Neural crest cell (in vitro differentiated cells): Measurements from ENCODE around the gene ZNF391. TPM values are rescaled to one million over a fixed set of nuclear protein-coding genes. Genes with fewer than 3 reads are reported as not detected.

Source experiments
- DNase-seq: peaks from one replicate; pipeline ENCODE4 v3.0.0; 2021; ENCODE audit warnings: low read depth, mixed read lengths, low spot score
- H3K27ac Mint-ChIP-seq: one replicate; pipeline ENCODE4 v1.8.0; 2021; ENCODE audit warnings: mild to moderate bottlenecking, mixed read lengths; ENCODE audit not compliant: unreplicated experiment
- H3K27me3 Mint-ChIP-seq: 2 replicates; pipeline ENCODE4 v1.8.0; 2021; ENCODE audit warnings: low read depth, mild to moderate bottlenecking, mixed read lengths
- H3K36me3 Mint-ChIP-seq: 2 replicates; pipeline ENCODE4 v1.8.0; 2021; ENCODE audit warnings: low read depth, mild to moderate bottlenecking, mixed read lengths
- H3K4me1 Mint-ChIP-seq: 2 replicates; pipeline ENCODE4 v1.8.0; 2021; ENCODE audit warnings: mixed read lengths
- H3K4me3 Mint-ChIP-seq: one replicate; pipeline ENCODE4 v1.8.0; 2021; ENCODE audit warnings: mild to moderate bottlenecking, mixed read lengths
- H3K9me3 Mint-ChIP-seq: 2 replicates; pipeline ENCODE4 v1.8.0; 2021; ENCODE audit warnings: mixed read lengths
- total RNA-seq: library from RNA; stranded (reverse); gene quantifications from 2 replicates; pipeline ENCODE4 v1.2.1, GENCODE V29; 2021
- TF ChIP-seq, protein P1 (sequence below): fragments of 200-600 bp; sonication (generic); conservative IDR thresholded peaks from 2 replicates; pipeline ENCODE4 v1.5.0; 2021; ENCODE audit warnings: antibody characterized with exemption, mild to moderate bottlenecking

The ZNF391 gene
- total RNA-seq, 1 donor from 2014 or later = 10.1 TPM

DNA sequence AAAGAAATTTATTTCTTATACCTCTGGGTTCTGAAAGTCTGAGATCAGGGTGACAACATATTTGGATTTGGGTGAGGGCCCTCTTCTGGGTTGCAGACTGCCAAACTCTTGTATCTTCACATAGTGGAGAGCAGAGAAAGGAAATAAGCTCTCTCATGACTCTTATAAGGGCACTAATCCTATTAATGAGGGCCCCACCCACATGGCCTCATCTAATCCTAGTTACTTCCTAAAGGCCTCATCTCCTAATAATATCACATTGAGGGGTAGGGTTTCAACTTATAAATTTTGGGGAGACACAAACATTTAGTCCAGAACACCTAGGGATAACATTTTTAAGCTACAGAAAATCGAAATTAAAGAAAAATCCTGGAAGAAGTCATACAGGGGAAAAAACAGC lies 5.1 kb upstream of the ZNF391 start:
- Mint-ChIP-seq H3K4me1 (peaks cover 8% of the 10 kb centered on the region), H3K9me3 (peaks cover 10% of the 10 kb centered on the region), H3K27ac (no peak overlapping the region), H3K27me3 (peaks cover 25% of the 10 kb centered on the region), H3K4me3 (no peak overlapping the region), H3K36me3 (peaks cover 4% of the 10 kb centered on the region)
- DNase-seq = no peak
- TF ChIP-seq, protein P1, sequence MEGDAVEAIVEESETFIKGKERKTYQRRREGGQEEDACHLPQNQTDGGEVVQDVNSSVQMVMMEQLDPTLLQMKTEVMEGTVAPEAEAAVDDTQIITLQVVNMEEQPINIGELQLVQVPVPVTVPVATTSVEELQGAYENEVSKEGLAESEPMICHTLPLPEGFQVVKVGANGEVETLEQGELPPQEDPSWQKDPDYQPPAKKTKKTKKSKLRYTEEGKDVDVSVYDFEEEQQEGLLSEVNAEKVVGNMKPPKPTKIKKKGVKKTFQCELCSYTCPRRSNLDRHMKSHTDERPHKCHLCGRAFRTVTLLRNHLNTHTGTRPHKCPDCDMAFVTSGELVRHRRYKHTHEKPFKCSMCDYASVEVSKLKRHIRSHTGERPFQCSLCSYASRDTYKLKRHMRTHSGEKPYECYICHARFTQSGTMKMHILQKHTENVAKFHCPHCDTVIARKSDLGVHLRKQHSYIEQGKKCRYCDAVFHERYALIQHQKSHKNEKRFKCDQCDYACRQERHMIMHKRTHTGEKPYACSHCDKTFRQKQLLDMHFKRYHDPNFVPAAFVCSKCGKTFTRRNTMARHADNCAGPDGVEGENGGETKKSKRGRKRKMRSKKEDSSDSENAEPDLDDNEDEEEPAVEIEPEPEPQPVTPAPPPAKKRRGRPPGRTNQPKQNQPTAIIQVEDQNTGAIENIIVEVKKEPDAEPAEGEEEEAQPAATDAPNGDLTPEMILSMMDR = no peak

DNA sequence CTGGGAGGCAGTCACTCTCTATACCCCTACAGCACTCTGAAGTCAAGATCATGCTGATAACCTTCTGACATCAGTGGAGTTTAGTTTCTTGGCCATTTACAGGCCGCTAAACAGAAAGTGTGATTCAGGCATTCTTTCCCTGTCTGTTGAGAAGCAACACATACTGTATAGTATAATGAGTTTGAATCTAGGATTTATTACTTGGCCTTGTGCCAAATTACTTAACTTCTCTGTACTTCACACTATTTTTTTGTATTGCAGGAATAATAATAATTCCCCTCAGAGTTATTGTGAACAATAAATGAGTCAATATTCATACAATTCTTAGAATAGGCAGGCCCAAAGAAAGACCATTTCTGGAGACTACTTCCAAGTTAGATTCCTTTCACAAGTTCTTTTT lies 4.1 kb downstream of the ZNF391 start:
- Mint-ChIP-seq H3K9me3 (peaks cover 12% of the 10 kb centered on the region), H3K27me3 (peaks cover 3% of the 10 kb centered on the region)
- DNase-seq = no peak

DNA sequence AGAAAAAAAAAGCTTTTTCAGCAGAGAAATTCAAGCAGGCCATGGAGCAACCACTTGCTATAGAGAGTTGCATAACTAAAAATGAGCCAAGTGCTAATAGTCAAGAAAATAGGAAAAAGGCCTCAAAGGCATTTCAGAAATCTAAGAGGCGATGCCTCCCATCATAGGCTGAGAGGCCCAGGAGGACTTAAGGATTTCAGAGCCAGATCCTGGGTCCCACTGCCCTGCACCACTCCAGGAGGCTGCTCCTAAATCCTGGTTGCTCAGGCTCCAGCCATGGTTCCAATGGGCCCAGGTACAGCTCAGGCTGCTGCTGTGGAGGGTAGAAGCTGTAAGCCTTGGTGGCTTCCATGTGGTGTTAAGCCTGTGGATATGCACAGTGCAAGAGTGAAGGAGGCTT lies 5.5 kb downstream of the ZNF391 start:
- Mint-ChIP-seq H3K9me3 (peaks cover 17% of the 10 kb centered on the region), H3K27me3 (no peaks in the 10 kb centered on the region), H3K36me3 (peaks cover 55% of the 10 kb centered on the region), H3K4me3 (no peak overlapping the region), H3K27ac (no peak overlapping the region), H3K4me1 (no peaks in the 10 kb centered on the region)
- no peak for DNase-seq
- TF ChIP-seq, protein P1 = no peak

More for the DNA sequence above, 4.1 kb downstream of the ZNF391 start:
- TF ChIP-seq, protein P1 = no peak
- Mint-ChIP-seq H3K4me3 (no peak overlapping the region), H3K36me3 (peaks cover 44% of the 10 kb centered on the region), H3K4me1 (peaks cover 12% of the 10 kb centered on the region), H3K27ac (no peak overlapping the region)

DNA sequence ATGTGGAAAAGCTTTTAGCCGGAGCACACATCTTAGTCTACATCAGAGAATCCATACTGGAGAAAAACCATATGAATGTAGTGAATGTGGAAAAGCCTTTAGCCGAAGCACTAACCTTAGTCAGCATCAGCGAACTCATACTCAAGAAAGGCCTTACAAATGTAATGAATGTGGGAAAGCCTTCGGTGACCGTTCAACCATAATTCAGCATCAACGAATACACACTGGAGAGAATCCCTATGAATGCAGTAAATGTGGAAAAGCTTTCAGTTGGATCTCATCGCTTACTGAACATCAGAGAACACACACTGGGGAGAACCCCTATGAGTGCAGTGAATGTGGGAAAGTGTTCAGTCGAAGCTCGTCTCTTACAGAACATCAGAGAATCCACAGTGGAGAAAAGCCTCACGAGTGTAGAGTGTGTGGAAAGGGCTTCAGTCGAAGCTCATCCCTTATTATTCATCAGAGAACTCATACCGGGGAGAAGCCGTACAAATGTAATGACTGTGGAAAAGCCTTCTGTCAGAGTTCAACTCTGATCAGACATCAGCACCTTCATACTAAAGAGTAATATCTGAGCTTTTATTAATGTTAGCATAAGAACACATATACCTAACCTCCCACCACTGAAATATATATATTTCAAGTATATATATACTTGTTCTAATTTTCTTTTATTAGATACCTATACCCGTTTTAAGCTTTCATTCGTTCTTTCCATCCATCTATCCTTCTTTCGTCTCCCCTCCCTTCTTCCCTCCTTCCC lies 12.5 kb downstream of the ZNF391 start:
- TF ChIP-seq, protein P1 = no peak
- no peak for DNase-seq
- Mint-ChIP-seq H3K27ac (no peak overlapping the region), H3K4me3 (no peak overlapping the region), H3K9me3 (peaks cover 37% of the 10 kb centered on the region), H3K36me3 (peaks cover 72% of the 10 kb centered on the region), H3K27me3 (no peaks in the 10 kb centered on the region), H3K4me1 (no peaks in the 10 kb centered on the region)

DNA sequence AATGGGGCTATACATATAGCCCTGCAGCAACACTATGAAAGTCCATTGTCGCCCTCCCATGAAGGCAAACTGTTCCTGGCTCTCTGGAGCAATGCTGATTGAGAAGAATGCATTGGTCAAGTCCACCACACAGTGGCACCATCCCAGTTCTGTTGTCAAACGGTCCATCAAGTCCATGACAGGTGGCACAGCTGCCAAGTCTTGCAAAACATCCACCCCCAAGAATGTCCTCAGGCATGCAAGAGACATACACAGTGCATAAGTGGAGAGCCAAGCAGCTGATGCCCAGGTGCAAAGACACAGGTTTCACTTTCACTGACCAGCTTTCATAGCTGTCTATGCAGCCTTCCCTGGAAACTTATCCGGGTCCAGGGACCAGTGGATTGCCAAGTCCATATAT lies 17.5 kb downstream of the ZNF391 start:
- no peak for DNase-seq
- H3K27me3 Mint-ChIP-seq = no peaks in the 10 kb centered on the region
- peaks cover 36% of the 10 kb centered on the region for H3K36me3 Mint-ChIP-seq
- H3K9me3 Mint-ChIP-seq = peaks cover 18% of the 10 kb centered on the region
- TF ChIP-seq, protein P1 = no peak
- no peak overlapping the region for H3K4me3 Mint-ChIP-seq
- no peak overlapping the region for H3K27ac Mint-ChIP-seq
- no peaks in the 10 kb centered on the region for H3K4me1 Mint-ChIP-seq
